ENCODE data around the gene RHBDL1.

RHBDL1 gene

GRCh38 chr16:720990-721764, 45.7 kb downstream of the RHBDL1 start, which contains the start of gene ANTKMT:
Gene ANTKMT (plus strand): TSS chr16:721146. CDS start chr16:721275, 129 bp downstream.
- Histone ChIP-seq H3K4me3 (ENCODE audit: insufficient read depth, low read length, poor library complexity, severe bottlenecking) (peak within 1 kb of the TSS; percentile 80), H3K27me3 (ENCODE audit: low read length) (no peaks in the 10 kb centered on the region), H3K79me2 (ENCODE audit: insufficient read depth, low read length) (no peaks in the 10 kb centered on the region), H3K27ac (ENCODE audit: low read depth, low read length) (peak within 1 kb of the TSS; percentile 82), H3K4me2 (ENCODE audit: low read depth, low read length, poor library complexity, severe bottlenecking) (peak within 1 kb of the TSS; percentile 61), H3K36me3 (ENCODE audit: low read length) (no peaks in the 10 kb centered on the region), H3K9me2 (replicated peaks; ENCODE audit: insufficient read depth, low read length) (no peaks in the 10 kb centered on the region), H3K9ac (ENCODE audit: low read length) (peak within 1 kb of the TSS; percentile 99), H4K20me1 (ENCODE audit: low read depth, low read length) (no peaks in the 10 kb centered on the region; the same call in 1 of the 2 replicates), H2AFZ (ENCODE audit: low read depth, low read length, severe bottlenecking) (peak within 1 kb of the TSS; percentile 48), H3F3A (ENCODE audit: insufficient read depth) (peaks cover 7% of the 10 kb centered on the region), H3K9me3 (ENCODE audit: insufficient read depth, low read length) (no peaks in the 10 kb centered on the region)
- TF ChIP-seq CTCF (IDR thresholded peaks at IDR 0.05; ENCODE audit: insufficient read depth, low read length, poor library complexity, severe bottlenecking), result no peak
- no peak for TF ChIP-seq EZH2phosphoT487 (conservative IDR thresholded peaks at IDR 0.05; ENCODE audit: low read length)

GRCh38 chr16:721765-722540, 46.5 kb downstream of the RHBDL1 start:
- TF ChIP-seq CTCF (IDR thresholded peaks at IDR 0.05; ENCODE audit: insufficient read depth, low read length, poor library complexity, severe bottlenecking) (no peak), EZH2phosphoT487 (conservative IDR thresholded peaks at IDR 0.05; ENCODE audit: low read length) (no peak)
- Histone ChIP-seq H4K20me1 (ENCODE audit: low read depth, low read length) (no peaks in the 10 kb centered on the region; the same call in 1 of the 2 replicates), H3K4me2 (ENCODE audit: low read depth, low read length, poor library complexity, severe bottlenecking) (peak overlapping the region; percentile 61), H3K9me2 (replicated peaks; ENCODE audit: insufficient read depth, low read length) (no peaks in the 10 kb centered on the region), H3K9ac (ENCODE audit: low read length) (peak overlapping the region; percentile 99; the same call in 1 of the 2 replicates), H3K4me3 (ENCODE audit: insufficient read depth, low read length, poor library complexity, severe bottlenecking) (peak overlapping the region; percentile 80), H3F3A (ENCODE audit: insufficient read depth) (peaks cover 12% of the 10 kb centered on the region), H3K27ac (ENCODE audit: low read depth, low read length) (no peak overlapping the region), H3K27me3 (ENCODE audit: low read length) (no peaks in the 10 kb centered on the region), H3K79me2 (ENCODE audit: insufficient read depth, low read length) (no peaks in the 10 kb centered on the region), H2AFZ (ENCODE audit: low read depth, low read length, severe bottlenecking) (no peak overlapping the region), H3K36me3 (ENCODE audit: low read length) (no peaks in the 10 kb centered on the region), H3K9me3 (ENCODE audit: insufficient read depth, low read length) (no peaks in the 10 kb centered on the region)

- H3K4me3 ChIP-seq (ENCODE audit: insufficient read depth, low read length, poor library complexity, severe bottlenecking), result no peak overlapping the region
- H3K9me2 ChIP-seq (replicated peaks; ENCODE audit: insufficient read depth, low read length), result no peaks in the 10 kb centered on the region
- H4K20me1 ChIP-seq (ENCODE audit: low read depth, low read length), result no peaks in the 10 kb centered on the region; the same call in 1 of the 2 replicates
- no peak overlapping the region for H3K27ac ChIP-seq (ENCODE audit: low read depth, low read length)
- no peaks in the 10 kb centered on the region for H3K79me2 ChIP-seq (ENCODE audit: insufficient read depth, low read length)
- H3F3A ChIP-seq (ENCODE audit: insufficient read depth), result peaks cover 14% of the 10 kb centered on the region
- TF ChIP-seq EZH2phosphoT487 (conservative IDR thresholded peaks at IDR 0.05; ENCODE audit: low read length), result no peak
- no peak for TF ChIP-seq CTCF (IDR thresholded peaks at IDR 0.05; ENCODE audit: insufficient read depth, low read length, poor library complexity, severe bottlenecking)
- H3K27me3 ChIP-seq (ENCODE audit: low read length), result no peaks in the 10 kb centered on the region
- H2AFZ ChIP-seq (ENCODE audit: low read depth, low read length, severe bottlenecking), result no peak overlapping the region
- no peaks in the 10 kb centered on the region for H3K36me3 ChIP-seq (ENCODE audit: low read length)
- H3K4me2 ChIP-seq (ENCODE audit: low read depth, low read length, poor library complexity, severe bottlenecking), result no peak overlapping the region
- H3K9me3 ChIP-seq (ENCODE audit: insufficient read depth, low read length), result no peaks in the 10 kb centered on the region
- H3K9ac ChIP-seq (ENCODE audit: low read length), result no peak overlapping the region
Observed at GRCh38 chr16:722835-723633, 47.6 kb downstream of the RHBDL1 start.

All from SU-DHL-6 (cell line).